HG03571 (cell line): Measurements from ENCODE around the gene GALNT9.
"Not testable (repeated sequence)": the region's sequence is repeated elsewhere in the genome, so short reads cannot be mapped to it uniquely, and the experiment has no call there.

Source experiments
- ATAC-seq: cut with Tn5 transposase; IDR thresholded peaks from one replicate; pipeline ENCODE4 v1.9.1; 2021; ENCODE audit not compliant: unreplicated experiment

GALNT9 gene

GRCh38 chr12:132253698-132254480 is 75.5 kb downstream of the GALNT9 start:
- no peak for ATAC-seq

DNA sequence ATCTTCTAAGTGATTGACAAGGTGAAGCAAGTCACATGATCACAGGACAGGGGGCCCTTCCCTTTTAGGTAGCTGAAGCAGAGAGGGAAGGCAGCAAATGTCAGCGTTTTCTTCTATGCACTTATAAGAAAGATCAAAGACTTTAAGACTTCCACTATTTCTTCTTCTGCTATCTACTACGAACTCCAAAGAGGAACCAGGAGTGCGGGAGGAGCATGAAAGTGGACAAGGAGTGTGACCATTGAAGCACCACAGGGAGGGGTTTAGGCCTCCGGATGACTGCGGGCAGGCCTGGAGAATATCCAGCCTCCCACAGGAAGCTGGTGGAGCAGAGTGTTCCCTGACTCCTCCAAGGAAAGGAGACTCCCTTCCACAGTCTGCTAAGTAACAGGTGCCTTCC is 76.4 kb downstream of the GALNT9 start:
- ATAC-seq, result not testable (repeated sequence)

- no peak for ATAC-seq
These were observed 77.5 kb downstream of the GALNT9 start for GRCh38 chr12:132251741-132252490.

DNA sequence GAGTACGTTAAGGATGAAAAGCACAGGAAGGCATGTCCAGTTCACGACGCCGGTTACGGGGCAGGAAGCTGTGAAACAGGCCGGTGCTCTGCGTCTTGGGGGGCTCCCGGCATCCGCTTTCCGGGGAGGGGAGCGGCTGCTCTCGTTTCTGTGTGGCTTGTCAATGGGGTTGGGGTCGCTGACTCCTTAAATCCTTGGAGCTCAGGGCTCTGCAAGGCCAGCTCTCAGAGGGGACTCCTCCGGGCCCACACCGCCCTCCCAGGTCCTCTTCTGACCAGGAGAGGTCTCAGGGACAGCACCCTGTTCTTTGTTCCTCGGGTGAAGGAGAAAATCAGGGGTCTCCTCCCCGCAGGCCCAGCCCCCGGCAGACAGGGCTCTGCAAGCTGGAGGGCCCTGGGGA is 78.1 kb downstream of the GALNT9 start:
- ATAC-seq, result no peak

DNA sequence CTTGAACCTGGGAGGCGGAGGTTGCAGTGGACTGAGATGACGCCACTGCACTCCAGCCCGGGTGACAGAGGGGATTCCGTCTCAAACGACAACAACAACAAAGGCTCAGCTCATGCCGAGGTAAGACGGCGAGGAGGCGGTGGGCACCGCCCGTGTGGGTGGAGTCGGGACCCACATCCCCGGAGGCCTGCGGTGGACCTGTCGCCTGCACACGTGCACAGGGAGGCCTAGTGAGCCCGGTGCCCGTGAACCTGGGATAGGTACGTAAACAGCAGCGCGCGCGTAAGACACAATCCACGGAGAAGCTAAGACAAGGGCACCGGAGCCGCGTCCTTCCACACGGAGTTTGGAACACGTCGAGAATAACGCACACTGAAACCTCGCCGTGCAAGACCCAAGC is 78.7 kb downstream of the GALNT9 start:
- ATAC-seq, result no peak

GRCh38 chr12:132249689-132250478 is 79.5 kb downstream of the GALNT9 start:
- no peak for ATAC-seq

- no peak for ATAC-seq
These were observed 80.8 kb downstream of the GALNT9 start for GRCh38 chr12:132248453-132249167.

DNA sequence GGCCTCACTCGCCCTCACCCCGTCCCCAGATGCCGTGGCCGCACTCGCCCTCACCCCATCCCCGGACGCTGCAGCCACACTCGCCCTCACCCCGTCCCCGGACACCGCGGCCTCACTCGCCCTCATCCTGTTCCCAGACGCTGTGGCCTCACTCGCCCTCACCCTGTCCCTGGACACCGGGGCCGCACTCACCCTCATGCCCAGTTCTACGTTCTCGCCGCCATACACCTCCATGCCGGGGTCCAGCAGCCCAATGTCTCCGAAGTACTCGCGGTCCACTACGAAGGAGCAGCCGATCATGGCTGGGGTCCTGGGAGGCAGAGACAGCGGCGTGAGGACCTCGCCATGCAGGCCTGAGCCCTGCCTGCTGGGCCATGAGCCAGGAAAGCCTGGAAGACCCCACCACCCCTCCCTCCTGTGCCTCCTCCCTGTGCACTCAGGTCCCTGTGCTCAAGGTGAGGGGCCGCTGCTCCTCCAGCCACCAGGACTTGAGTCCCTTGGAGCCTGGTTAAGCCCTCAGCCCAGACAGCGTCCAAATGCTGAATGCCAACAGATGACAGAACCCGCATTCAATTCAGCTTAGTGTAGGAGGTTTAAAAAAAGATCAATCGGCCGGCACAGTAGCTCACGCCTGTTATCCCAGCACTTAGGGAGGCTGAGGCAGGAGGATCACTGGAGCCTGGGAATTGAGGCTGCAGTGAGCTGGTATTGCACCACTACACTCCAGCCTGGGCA is 81.5 kb downstream of the GALNT9 start:
- no peak for ATAC-seq

DNA sequence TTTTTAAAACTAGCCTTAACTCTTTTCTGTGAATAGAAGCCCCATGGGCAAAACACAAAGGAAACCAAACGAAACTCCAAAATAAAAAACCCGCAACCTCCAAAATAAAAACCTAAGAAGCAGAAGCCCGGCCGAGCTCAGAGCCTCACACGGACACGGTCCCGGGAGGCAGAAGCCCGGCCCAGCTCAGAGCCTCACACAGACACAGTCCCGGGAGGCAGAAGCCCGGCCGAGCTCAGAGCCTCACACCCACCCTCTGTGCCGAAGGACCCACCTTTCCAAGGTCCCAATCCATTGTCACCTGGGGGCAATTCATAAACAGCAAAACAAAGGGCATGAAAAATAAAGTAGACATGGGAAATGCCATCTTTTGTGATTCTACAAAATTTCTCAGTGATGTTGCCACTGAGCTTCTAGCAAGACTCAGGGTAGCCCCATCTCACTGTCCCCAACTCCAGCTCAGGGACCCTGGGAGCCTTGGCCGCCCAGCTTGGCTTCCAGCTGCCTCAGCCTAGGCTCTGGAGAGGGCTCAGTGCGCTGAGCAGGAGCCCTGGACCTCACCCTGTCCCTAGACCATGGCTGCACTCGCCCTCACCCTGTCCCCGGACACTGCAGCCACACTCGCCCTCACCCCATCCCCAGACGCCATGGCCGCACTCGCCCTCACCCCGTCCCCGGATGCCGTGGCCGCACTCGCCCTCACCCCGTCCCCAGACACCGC is 82.2 kb downstream of the GALNT9 start:
- ATAC-seq, result no peak

DNA sequence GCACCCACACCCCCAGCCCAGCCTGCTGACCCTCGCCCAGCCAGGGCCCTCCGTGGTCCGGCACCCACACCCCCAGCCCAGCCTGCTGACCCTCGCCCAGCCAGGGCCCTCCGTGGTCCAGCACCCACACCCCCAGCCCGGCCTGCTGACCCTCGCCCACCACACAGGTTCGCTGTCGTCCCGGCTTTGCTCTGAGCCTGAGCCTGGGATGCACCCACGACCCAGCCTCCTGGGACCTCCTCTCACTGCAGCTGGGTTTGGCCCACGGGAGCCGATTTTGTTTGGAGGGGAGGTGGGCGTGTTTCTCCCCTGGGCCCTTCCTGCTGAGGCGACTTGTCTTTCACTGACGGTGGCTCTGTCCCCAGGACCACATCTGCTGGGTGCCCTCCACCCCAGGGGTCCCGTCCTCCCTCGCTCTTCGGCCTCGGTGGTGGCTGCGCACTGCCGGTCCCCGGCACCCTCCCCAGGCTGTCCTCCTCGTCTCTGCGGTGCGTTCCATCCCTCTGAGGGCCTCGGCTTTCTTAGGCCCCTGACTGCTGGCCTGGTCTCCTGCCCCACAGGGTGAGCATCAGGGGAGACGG is 83.8 kb downstream of the GALNT9 start:
- no peak for ATAC-seq

DNA sequence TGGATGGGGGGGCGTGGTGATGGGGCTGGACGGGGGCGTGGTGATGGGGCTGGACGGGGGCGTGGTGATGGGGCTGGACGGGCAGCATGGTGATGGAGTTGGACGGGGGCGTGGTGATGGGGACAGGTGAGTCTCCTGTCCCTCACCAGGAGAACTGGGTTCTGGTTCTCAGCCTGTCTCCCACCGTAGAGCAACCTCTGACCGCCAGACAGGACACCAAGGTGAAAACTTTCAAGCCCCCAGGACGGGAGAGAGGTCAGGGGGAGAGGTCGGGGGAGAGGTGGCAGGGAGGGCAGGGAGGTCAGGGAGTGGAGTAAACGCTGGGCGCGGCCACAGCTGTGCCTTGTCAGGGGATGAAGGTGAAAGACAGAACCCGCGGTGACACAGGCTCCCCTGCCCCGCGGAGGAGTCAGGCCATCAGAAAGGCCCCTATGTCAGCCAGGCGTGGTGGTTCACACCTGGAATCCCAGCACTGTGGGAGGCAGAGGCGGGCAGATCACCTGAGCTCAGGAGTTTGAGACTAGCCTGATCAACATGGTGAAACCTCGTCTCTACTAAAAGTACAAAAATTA is 84.6 kb downstream of the GALNT9 start:
- no peak for ATAC-seq

- ATAC-seq, result no peak
These were observed 85.6 kb downstream of the GALNT9 start for GRCh38 chr12:132243596-132244310.

DNA sequence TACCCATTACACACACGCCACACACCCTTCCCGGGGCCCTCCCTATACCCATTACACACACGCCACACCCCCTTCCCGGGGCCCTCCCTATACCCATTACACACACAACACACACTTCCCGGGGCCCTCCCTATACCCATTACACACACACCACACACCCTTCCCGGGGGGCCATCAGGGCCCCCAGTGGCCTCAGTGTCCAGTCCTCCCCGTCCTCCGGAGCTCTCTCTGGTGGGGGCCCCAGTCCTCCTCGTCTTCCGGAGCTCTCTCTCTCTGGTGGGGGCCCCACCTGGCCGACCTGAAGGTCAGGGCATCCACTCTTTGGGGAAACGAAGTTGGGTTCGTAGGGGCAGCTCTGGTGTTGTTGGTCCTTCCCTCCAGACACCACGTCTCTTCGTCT is 86.2 kb downstream of the GALNT9 start:
- not testable (repeated sequence) for ATAC-seq

DNA sequence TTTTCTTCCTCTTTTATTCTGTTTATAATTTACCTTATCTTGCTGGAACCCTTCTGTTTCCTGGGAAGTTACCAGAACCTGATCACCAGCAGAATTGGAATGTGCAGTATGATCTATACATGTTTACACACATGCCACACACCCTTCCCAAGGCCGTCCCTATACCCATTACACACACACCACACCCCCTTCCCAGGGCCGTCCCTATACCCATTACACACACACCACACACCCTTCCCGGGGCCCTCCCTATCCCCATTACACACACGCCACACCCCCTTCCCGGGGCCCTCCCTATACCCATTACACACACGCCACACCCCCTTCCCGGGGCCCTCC is 88.8 kb downstream of the GALNT9 start:
- ATAC-seq, result not testable (repeated sequence)

- no peak for ATAC-seq
These were observed 89.4 kb downstream of the GALNT9 start for GRCh38 chr12:132239796-132240668.

DNA sequence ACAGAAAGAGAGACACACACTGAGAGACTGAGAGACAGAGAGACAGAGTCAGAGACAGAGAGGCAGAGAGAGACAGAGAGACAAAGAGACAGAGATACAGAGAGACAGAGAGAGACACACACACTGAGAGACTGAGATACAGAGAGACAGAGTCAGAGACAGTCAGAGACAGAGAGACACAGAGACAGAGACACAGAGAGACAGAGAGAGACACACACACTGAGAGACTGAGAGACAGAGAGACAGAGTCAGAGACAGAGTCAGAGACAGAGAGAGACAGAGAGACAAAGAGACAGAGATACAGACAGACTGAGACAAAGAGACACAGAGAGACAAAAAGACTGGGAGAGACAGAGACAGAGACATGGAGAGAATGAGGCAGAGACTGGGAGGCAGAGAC is 90.0 kb downstream of the GALNT9 start:
- no peak for ATAC-seq

- ATAC-seq, result no peak
These were observed 90.5 kb downstream of the GALNT9 start for GRCh38 chr12:132238884-132239283.

DNA sequence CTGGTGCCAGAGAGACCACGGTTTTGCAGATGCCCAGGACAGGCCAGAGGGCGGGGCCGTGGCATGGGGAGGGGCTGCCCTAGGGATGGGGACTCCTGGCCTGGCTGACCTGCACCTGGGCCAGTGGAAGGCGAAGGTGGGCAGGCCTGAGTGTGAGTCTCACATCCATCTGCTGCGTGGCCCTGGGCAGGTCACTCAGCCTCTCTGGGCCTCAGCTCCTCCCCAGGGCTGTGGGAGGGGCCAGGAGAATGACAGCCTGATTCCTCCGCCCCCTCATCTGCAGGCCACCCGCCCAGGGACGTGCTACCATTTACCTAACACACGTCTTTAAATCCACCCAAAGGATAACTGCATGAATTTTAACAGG is 90.9 kb downstream of the GALNT9 start:
- no peak for ATAC-seq
